GM12878 (cell line): ENCODE results near the gene STARD10. TPM values are rescaled to one million over a fixed set of nuclear protein-coding genes. Genes with fewer than 3 reads are reported as not detected.
A peak's percentile ranks its signal among the peaks of the same experiment; 100 is the strongest.

ENCODE experiments used
- ATAC-seq: fragments of 200-7000 bp; cut with Tn5 transposase; 3 replicates; pipeline ENCODE4 v1.9.1; 2020; ENCODE audit warnings: mild to moderate bottlenecking, moderate library complexity
- BruUV-seq: library from RNA; stranded (reverse); fragments of 400-500 nt; replicated peaks from 2 replicates; lab custom pipeline; 2021; lab: Mats Ljungman, UMichigan
- CTCF ChIA-PET: fragments of 300-600 bp; sonication (Branson Sonifier 250); formaldehyde crosslinking; extraction: SDS; loops from one replicate; lab custom pipeline; 2021; ENCODE audit warnings: inconsistent platforms; lab: Yijun Ruan, JAX
- POLR2A ChIA-PET: fragments of 350-600 bp; formaldehyde crosslinking; extraction: SDS; loops from one replicate; lab custom pipeline; 2021; ENCODE audit warnings: inconsistent platforms; lab: Charles Lee
- RAD21 ChIA-PET: fragments of 300-600 bp; sonication (Branson Sonifier 250); formaldehyde crosslinking; loops from one replicate; lab custom pipeline; 2023; ENCODE audit warnings: antibody characterized with exemption; ENCODE audit not compliant: unreplicated experiment; lab: Charles Lee
- SMC1A ChIA-PET: fragments of 300-600 bp; sonication (Branson Sonifier 250); formaldehyde crosslinking; loops from one replicate; lab custom pipeline; 2023; ENCODE audit not compliant: unreplicated experiment, uncharacterized antibody; lab: Charles Lee
- DNase-seq: peaks from one replicate; pipeline ENCODE4 v3.0.0-alpha.2; 2011; ENCODE audit warnings: low read depth, low spot score
- FAIRE-seq: peaks from 3 replicates; lab custom pipeline; 2011; peaks lifted over from hg19 to GRCh38; lab: Jason Lieb, UNC
- H2AFZ ChIP-seq: 2 replicates; pipeline ENCODE4 v1.6.0; 2011; ENCODE audit warnings: low read depth, low read length, control low read depth; ENCODE audit not compliant: control insufficient read depth
- H3K27ac ChIP-seq: 2 replicates; pipeline ENCODE4 v1.5.1; 2011; ENCODE audit warnings: control low read depth; ENCODE audit not compliant: control insufficient read depth, insufficient read depth
- H3K27me3 ChIP-seq, 2 experiments: replicated peaks in 1 of 2; 2 replicates each; pipeline versions ENCODE4 v1.6.0 to v1.6.1; 2011; ENCODE audit warnings: low read length in 1 of 2; ENCODE audit not compliant: control insufficient read depth in 2 of 2, insufficient read depth in 2 of 2
- H3K36me3 ChIP-seq, 2 experiments: 2 replicates each; pipeline ENCODE4 v1.5.1; 2011; ENCODE audit warnings: low read length in 1 of 2; ENCODE audit not compliant: control insufficient read depth in 2 of 2, insufficient read depth in 2 of 2
- H3K4me1 ChIP-seq: 2 replicates; pipeline ENCODE4 v1.6.1; 2011; ENCODE audit warnings: mild to moderate bottlenecking, low read length, moderate library complexity, mixed read lengths; ENCODE audit not compliant: control insufficient read depth, insufficient read depth
- H3K4me2 ChIP-seq: 2 replicates; pipeline ENCODE4 v1.6.0; 2011; ENCODE audit warnings: control low read depth; ENCODE audit not compliant: control insufficient read depth, insufficient read depth
- H3K4me3 ChIP-seq: fragments of 200-600 bp; sonication (generic); 2 replicates; pipeline ENCODE4 v1.5.1; 2016
- H3K79me2 ChIP-seq: 2 replicates; pipeline ENCODE4 v1.6.0; 2011; ENCODE audit warnings: low read length; ENCODE audit not compliant: control insufficient read depth, insufficient read depth
- H3K9ac ChIP-seq: 2 replicates; pipeline ENCODE4 v1.8.0; 2011; ENCODE audit warnings: low read length, control low read depth, mixed read lengths; ENCODE audit not compliant: control insufficient read depth, insufficient read depth
- H3K9me3 ChIP-seq: replicated peaks from 3 replicates; pipeline ENCODE4 v1.5.1; 2011; ENCODE audit warnings: mild to moderate bottlenecking, low read length; ENCODE audit not compliant: control insufficient read depth, insufficient read depth
- H4K20me1 ChIP-seq: 2 replicates; pipeline ENCODE4 v1.6.0; 2011; ENCODE audit not compliant: control insufficient read depth, insufficient read depth
- YBX1 ChIP-seq: fragments of 450-650 bp; IDR thresholded peaks from 2 replicates; pipeline ENCODE4 v1.6.1; 2016; ENCODE audit warnings: antibody characterized with exemption
- WGBS: methylation state at CpG from one replicate; pipeline ENCODE4 v1.1.6; 2016; ENCODE audit warnings: low lambda C conversion rate; ENCODE audit not compliant: insufficient replicate concordance, insufficient coverage; ENCODE audit errors: missing lambda C conversion rate; 5-methylcytosine and 5-hydroxymethylcytosine counted together
- in situ Hi-C: fragments of 300-500 bp; cut with MboI; formaldehyde crosslinking; loops from 9 replicates; pipeline ENCODE4 v1.14.3; 2018; ENCODE audit warnings: mixed read lengths
- intact Hi-C: fragments of 100-400 bp; cut with micrococcal nuclease; formaldehyde crosslinking; loops from one replicate; pipeline ENCODE4 v1.14.2; 2022; ENCODE audit not compliant: unreplicated experiment
- polyA plus RNA-seq, 11 experiments: library from polyadenylated mRNA; depleted of rRNA in 4 of 11; unstranded in 6 of 11; stranded (reverse) in 5 of 11; fragments of >200 nt; fragmentation: Nextera tagmentation in 4 of 11; fragmentation: Illumina TruSeq in 1 of 11; extraction: Ambion mirVana in 4 of 11; extraction: Trizol in 1 of 11; gene quantifications; 1 replicate in 1 of 11; 2 replicates in 10 of 11; pipeline versions ENCODE4 v1.2.1 to v1.2.3, GENCODE V29; 2011 to 2016; ENCODE audit warnings: inconsistent platforms in 2 of 11, missing spikeins in 2 of 11, low read depth in 1 of 11
- total RNA-seq, 4 experiments: library from RNA; depleted of rRNA in 3 of 4; stranded (reverse); fragments of >200 nt in 3 of 4; fragmentation: Illumina TruSeq in 1 of 4; extraction: Trizol in 1 of 4; gene quantifications; 2 replicates each; pipeline versions ENCODE4 v1.2.1 to v1.2.3, GENCODE V29; 2013 to 2021
- TF ChIP-seq, protein P1 (sequence below): IDR thresholded peaks from 2 replicates; pipeline ENCODE4 v1.6.1; 2011; ENCODE audit warnings: borderline replicate concordance, low read depth, mild to moderate bottlenecking, moderate library complexity, low read length; ENCODE audit not compliant: insufficient read depth, poor library complexity, severe bottlenecking

Gene STARD10
- total and polyA plus RNA-seq, 10 of the 15 experiments (the other 5 are each of a cell fraction or from before 2014, with no cell fraction given): 0.15 to 43.2 (median 23.1) TPM

DNA sequence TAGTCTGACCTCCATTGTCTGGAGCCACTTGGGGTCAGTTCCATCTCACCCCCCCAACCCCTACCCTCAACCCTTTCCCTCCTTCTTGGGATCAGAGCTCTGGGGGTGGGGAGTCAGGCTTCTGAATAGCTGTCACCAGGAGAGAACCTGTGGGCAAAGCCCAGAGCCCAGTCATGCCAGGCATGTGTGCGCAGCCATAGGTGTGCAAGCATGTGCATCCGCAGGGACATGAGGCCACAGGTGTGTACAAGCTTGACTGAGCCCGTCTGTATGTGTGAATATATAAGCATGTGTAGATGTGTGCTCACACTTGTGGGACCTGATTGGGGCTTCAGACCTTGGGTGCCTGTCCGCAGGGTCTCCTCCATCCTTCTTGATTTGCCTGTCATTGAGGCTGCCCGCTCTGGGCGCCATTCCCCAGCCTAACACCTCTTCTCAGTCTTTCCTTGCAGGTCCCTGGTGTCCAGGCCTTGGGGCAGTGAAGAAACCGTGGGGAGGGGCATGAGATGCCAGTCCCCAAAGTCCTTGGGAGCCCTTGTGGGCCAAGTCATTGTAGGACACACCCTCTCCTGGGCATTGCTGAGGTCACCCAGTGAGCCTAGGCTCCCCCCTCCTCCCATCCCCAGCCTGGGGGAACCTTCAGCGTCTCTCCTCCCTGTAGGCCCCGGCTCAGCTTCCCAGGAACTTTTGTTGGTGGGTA, 29.4 kb upstream of the STARD10 start:
- H3K27me3 ChIP-seq: no peaks in the 10 kb centered on the region
- no peaks in the 10 kb centered on the region for H3K79me2 ChIP-seq
- in situ Hi-C loops: no loop called here
- peaks cover 5 to 21% of the 10 kb centered on the region in 2 experiments; a peak in 3 of 4 replicates for H3K36me3 ChIP-seq
- DNase-seq (no peak), FAIRE-seq (no peak), ATAC-seq (no peak)
- no peak overlapping the region for H3K4me3 ChIP-seq
- peak overlapping the region; percentile 17; the same call in 1 of the 2 replicates for H3K27ac ChIP-seq
- H3K9me3 ChIP-seq: no peaks in the 10 kb centered on the region; the same call in 2 of the 3 replicates
- WGBS: 94% methylated on average over 9 of the region's 9 CpGs
- RAD21 ChIA-PET: interaction anchor here (1.1 to 1.2 kb wide), 2 partner anchors 7 to 98 kb away, joined by 3 to 4 read pairs; no protein-coding TSS in a partner anchor
- POLR2A ChIA-PET: interaction anchor here (1.5 kb wide), 1 partner anchor 10 kb away, joined by 4 read pairs; no protein-coding TSS in a partner anchor
- CTCF ChIA-PET: interaction anchor here (0.7 to 1.4 kb wide), 5 partner anchors 29 to 355 kb away, joined by 3 to 4 read pairs (median 3); partner anchors contain the start of gene STARD10
- H3K4me1 ChIP-seq: peaks cover 23% of the 10 kb centered on the region
- intact Hi-C loops: no loop called here
- SMC1A ChIA-PET: interaction anchor here (0.5 kb wide), 1 partner anchor 22 kb away, joined by 3 read pairs; no protein-coding TSS in a partner anchor
- no peak overlapping the region for H2AFZ ChIP-seq
- H3K4me2 ChIP-seq: no peak overlapping the region
- TF ChIP-seq YBX1: no peak
- TF ChIP-seq, protein P1, sequence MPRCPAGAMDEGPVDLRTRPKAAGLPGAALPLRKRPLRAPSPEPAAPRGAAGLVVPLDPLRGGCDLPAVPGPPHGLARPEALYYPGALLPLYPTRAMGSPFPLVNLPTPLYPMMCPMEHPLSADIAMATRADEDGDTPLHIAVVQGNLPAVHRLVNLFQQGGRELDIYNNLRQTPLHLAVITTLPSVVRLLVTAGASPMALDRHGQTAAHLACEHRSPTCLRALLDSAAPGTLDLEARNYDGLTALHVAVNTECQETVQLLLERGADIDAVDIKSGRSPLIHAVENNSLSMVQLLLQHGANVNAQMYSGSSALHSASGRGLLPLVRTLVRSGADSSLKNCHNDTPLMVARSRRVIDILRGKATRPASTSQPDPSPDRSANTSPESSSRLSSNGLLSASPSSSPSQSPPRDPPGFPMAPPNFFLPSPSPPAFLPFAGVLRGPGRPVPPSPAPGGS: peak; percentile 78
- H4K20me1 ChIP-seq: no peaks in the 10 kb centered on the region
- H3K9ac ChIP-seq: no peak overlapping the region; the same call in 1 of the 2 replicates
- no TSS peak for BruUV-seq
